ENCODE data around the gene KRT33A.

DNA sequence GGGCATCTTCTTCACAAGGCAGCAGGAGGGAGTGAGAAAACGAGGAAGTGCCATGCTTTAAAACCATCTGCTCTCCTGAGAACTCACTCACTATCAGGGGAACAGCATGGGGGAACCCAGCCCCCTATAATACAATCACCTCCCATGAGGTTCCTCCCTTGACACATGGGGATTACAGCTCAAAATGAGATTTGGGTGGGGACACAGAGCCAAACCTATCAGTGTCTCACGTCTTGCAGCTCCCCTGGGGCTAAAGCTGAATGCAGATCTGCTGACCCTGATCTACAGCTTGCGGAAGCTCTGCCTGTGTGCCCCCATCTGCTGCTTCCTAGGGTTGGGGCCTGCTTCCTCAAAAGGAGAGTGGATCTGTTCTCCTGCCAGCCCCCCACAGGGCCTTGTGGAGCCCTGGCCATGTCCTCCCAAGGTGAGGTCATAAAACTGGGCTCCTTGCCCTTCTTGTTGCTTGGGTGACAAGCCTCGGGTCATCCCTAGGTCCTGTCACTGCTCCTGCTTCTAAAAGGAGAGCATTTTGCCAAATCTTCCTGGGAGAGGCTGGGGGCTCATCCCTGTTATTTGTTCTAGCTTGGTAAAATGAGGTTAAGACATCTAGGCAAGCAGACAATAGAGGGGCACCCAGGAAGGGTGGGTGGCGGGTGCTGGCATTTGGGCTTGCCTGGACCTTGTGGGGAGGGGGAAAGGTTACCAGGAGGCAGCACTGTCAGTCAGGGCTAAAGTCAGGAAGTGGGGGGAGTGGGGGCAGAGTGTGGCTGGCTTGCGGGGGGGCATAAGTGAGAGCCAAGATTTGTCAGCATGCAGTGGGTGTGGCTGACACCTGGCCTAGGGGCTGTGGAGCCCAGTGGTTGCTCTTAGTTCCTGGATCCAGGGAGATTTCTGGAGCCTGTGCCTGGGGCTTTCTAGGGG lies 16.0 kb downstream of the KRT33A start:
- TF ChIP-seq EZH2 (IDR thresholded peaks at IDR 0.05; ENCODE audit: borderline replicate concordance, low read depth, low read length, severe bottlenecking) = no peak
- TF ChIP-seq, protein P1, sequence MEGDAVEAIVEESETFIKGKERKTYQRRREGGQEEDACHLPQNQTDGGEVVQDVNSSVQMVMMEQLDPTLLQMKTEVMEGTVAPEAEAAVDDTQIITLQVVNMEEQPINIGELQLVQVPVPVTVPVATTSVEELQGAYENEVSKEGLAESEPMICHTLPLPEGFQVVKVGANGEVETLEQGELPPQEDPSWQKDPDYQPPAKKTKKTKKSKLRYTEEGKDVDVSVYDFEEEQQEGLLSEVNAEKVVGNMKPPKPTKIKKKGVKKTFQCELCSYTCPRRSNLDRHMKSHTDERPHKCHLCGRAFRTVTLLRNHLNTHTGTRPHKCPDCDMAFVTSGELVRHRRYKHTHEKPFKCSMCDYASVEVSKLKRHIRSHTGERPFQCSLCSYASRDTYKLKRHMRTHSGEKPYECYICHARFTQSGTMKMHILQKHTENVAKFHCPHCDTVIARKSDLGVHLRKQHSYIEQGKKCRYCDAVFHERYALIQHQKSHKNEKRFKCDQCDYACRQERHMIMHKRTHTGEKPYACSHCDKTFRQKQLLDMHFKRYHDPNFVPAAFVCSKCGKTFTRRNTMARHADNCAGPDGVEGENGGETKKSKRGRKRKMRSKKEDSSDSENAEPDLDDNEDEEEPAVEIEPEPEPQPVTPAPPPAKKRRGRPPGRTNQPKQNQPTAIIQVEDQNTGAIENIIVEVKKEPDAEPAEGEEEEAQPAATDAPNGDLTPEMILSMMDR (IDR thresholded peaks at IDR 0.05; ENCODE audit: borderline replicate concordance, extremely low read depth, low read length, poor library complexity, severe bottlenecking) = no peak

Data from DND-41 (cell line).